Hepatic stellate cell (primary cell): ENCODE measurements around the gene FES.

ENCODE experiments used
- DNase-seq: peaks from one replicate; pipeline ENCODE4 v3.0.0; 2011; ENCODE audit warnings: low spot score

FES gene

DNA sequence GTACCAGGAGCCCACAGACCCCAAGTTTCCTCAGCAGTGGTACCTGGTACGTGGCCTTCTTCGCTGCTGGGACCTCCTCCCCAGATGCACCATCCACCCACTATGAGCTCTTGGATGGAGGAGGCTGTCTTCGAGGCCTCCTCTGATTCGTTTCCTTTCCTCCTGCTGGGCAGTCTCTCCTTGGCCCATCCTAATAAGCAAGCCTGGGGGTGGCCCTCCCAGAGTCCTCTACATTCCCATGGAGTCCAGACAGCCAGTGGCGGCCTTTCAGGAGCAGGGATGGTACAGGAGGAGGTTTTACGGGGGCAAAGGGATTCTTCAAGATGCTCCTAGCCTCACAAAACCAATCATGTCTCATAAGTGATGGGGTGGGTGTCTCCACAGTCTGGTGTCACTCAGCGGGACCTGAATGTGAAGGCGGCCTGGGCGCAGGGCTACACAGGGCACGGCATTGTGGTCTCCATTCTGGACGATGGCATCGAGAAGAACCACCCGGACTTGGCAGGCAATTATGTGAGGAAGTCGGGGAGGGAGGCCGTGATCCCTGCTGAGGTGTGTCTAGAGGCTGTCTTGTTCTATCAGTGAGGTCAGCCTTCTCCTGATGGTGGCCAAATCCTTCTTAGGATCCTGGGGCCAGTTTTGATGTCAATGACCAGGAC lies 7.7 kb upstream of the FES start:
- DNase-seq = no peak

DNA sequence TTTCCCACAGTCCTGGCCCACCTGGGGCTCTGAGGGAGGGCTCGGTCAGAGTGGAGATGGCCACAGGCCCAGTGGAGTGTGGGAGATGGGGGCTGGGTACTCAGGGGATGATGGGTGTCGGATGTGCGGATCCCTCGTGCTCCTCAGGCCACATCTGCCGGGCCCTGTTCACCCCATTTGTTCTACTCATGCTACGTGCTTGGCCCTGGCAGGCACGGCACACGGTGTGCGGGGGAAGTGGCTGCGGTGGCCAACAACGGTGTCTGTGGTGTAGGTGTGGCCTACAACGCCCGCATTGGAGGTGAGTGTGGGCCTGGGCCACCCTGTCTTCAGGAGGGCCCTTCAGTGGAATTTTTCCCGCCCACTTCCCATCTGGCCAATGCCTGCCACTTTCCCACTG lies 7.0 kb upstream of the FES start:
- no peak for DNase-seq

DNA sequence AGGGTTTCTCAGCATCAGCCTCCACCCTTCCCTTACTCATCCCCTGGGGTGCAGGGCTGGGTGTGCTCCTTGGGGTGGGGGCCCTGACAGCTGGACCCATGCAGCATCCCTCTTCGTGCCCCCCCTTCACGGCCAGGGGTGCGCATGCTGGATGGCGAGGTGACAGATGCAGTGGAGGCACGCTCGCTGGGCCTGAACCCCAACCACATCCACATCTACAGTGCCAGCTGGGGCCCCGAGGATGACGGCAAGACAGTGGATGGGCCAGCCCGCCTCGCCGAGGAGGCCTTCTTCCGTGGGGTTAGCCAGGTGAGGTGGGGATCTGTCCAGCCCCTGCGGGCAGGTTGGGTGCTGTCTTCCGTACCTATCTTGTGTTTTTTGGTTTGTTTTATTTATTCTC lies 6.3 kb upstream of the FES start:
- no peak for DNase-seq

- DNase-seq = no peak
Observed at GRCh38 chr15:90878660-90879059, 5.6 kb upstream of the FES start.

DNA sequence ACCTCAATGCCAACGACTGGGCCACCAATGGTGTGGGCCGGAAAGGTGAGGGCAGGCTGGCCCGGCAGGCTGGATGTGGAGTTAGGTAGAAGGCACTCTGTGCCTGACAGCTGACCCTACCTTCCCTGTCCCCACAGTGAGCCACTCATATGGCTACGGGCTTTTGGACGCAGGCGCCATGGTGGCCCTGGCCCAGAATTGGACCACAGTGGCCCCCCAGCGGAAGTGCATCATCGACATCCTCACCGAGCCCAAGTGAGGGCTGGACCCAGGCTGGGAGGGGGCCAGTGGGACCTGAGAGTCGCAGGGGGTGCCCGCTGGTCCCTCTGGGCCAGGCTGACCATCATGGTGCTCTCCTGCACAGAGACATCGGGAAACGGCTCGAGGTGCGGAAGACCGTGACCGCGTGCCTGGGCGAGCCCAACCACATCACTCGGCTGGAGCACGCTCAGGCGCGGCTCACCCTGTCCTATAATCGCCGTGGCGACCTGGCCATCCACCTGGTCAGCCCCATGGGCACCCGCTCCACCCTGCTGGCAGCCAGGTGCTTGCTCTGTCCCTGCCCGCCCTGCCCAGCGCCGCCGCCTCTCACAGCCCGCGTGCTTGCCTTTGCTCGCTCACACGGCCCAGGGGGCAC lies 4.5 kb upstream of the FES start:
- DNase-seq = no peak

DNA sequence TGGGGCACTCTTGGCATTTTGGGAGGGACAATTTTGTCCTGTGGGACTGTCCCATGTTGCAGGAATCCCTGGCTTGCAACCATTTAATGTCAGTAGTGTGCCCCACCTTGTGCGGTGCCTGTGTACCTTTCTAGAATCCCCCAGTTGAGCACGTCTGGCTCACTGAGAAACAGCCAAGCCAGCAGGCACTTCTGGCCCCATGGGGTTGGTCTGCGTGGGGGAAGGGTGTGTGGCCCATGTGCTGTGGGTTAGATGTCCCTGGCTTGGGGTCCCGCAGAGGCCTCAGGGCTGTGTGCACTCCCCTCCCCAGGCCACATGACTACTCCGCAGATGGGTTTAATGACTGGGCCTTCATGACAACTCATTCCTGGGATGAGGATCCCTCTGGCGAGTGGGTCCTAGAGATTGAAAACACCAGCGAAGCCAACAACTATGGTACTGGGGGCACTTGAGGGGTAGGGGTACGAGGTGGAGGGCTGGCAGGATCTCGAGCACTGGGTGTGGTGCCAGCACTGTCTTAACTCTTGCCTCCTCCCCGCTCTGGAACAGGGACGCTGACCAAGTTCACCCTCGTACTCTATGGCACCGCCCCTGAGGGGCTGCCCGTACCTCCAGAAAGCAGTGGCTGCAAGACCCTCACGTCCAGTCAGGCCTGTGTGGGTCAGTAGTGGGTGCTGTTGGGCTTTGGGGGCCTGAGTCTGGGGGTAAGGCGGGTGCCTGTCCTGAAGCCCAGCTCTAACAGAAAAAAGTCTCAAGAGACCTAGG lies 3.7 kb upstream of the FES start:
- no peak for DNase-seq

GRCh38 chr15:90881181-90881977 lies 2.9 kb upstream of the FES start:
- DNase-seq = no peak

DNA sequence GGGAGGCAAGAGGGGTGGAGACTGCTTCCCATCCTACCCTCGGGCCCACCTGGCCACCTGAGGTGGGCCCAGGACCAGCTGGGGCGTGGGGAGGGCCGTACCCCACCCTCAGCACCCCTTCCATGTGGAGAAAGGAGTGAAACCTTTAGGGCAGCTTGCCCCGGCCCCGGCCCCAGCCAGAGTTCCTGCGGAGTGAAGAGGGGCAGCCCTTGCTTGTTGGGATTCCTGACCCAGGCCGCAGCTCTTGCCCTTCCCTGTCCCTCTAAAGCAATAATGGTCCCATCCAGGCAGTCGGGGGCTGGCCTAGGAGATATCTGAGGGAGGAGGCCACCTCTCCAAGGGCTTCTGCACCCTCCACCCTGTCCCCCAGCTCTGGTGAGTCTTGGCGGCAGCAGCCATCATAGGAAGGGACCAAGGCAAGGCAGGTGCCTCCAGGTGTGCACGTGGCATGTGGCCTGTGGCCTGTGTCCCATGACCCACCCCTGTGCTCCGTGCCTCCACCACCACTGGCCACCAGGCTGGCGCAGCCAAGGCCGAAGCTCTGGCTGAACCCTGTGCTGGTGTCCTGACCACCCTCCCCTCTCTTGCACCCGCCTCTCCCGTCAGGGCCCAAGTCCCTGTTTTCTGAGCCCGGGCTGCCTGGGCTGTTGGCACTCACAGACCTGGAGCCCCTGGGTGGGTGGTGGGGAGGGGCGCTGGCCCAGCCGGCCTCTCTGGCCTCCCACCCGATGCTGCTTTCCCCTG lies 2.2 kb upstream of the FES start:
- DNase-seq = no peak

- DNase-seq = no peak
Observed at GRCh38 chr15:90882781-90883525, 1.4 kb upstream of the FES start.

DNA sequence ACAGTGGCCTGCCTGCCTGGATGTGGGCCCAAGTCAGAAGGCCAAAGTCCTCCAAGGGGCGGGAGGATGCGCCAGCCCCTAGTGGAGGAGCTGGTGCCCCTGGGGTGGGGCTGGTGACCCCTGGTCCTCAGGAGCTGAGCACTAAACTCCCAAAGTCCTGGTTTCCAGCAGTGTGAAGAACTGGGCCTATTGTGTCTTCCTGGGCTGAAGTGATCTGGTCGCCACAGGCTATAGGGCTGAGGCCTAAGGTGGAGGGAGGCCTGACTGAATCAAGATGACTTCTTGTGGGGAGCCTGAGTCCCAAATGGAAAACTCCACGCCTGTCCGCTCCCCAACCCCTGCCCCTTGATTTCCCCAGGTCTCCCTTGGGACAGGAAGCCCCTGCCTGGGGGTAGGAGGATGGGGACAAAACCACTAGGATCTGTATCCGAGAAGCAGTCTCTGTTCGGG lies 753 bp upstream of the FES start:
- no peak for DNase-seq

GRCh38 chr15:90884719-90885431 lies 571 bp downstream of the FES start:
- no peak for DNase-seq

- DNase-seq = peak; percentile 75
Observed at GRCh38 chr15:90885432-90886290, 1.4 kb downstream of the FES start.

GRCh38 chr15:90886291-90886614 lies 1.9 kb downstream of the FES start:
- no peak for DNase-seq

GRCh38 chr15:90887037-90887481 lies 2.8 kb downstream of the FES start:
- DNase-seq = no peak

- DNase-seq = no peak
Observed at GRCh38 chr15:90889313-90889730, 5.0 kb downstream of the FES start.

- DNase-seq = no peak
Observed at GRCh38 chr15:90889736-90890456, 5.6 kb downstream of the FES start.

DNA sequence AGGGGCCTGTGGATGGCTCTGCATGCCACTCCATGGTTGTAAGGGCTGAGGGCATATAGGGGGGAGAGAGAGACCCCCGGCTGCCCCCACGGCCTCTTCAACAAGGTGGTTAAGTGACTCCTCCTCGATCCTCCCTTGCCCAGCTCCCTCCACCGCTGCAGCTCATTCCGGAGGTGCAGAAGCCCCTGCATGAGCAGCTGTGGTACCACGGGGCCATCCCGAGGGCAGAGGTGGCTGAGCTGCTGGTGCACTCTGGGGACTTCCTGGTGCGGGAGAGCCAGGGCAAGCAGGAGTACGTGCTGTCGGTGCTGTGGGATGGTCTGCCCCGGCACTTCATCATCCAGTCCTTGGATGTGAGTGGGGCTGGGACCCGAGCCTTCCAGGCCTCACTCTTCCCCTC lies 6.5 kb downstream of the FES start:
- no peak for DNase-seq

DNA sequence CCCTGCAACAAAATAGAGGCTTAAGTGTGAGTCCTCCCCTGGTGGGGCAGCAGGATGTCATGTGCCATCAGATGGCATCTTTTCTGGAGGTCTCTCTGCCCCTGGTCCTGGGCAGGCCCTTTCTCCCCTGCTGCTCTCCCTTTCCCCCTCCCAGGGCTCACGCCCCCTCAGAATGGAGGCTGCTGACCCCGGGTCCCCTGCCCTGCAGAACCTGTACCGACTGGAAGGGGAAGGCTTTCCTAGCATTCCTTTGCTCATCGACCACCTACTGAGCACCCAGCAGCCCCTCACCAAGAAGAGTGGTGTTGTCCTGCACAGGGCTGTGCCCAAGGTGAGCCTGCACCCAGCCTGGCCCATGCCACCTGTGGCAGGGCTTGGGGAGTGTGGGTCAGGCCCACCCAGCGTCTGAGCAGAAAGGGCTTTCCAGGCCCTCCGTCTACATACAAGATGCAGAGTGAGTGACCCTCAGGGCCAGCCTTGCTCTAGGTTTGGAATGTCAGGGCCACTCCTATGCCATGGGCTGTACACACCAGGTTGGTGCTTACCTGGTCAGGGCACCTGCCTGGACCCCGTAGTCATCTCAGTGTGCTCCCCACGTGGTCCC lies 7.1 kb downstream of the FES start:
- no peak for DNase-seq
